NT2/D1 (cell line): Measurements from ENCODE around the gene RIBC1.
A peak's percentile ranks its signal among the peaks of the same experiment; 100 is the strongest.

Source experiments
- DNase-seq: peaks from one replicate; pipeline ENCODE4 v3.0.0-alpha.2; 2011; ENCODE audit warnings: low read depth, low spot score
- H3K27me3 ChIP-seq: 2 replicates; pipeline ENCODE4 v1.6.0; 2011; ENCODE audit warnings: mild to moderate bottlenecking; ENCODE audit not compliant: insufficient read length, insufficient read depth
- H3K36me3 ChIP-seq: 2 replicates; pipeline ENCODE4 v1.6.1; 2011; ENCODE audit warnings: mild to moderate bottlenecking, low read length, mixed read lengths; ENCODE audit not compliant: insufficient read depth, insufficient read length
- H3K4me1 ChIP-seq: 2 replicates; pipeline ENCODE4 v1.5.1; 2011; ENCODE audit not compliant: insufficient read depth, insufficient read length
- H3K4me3 ChIP-seq: 2 replicates; pipeline ENCODE4 v1.5.1; 2011; ENCODE audit warnings: low read depth; ENCODE audit not compliant: insufficient read length
- H3K9ac ChIP-seq: 2 replicates; pipeline ENCODE4 v1.6.0; 2011; ENCODE audit warnings: low read depth; ENCODE audit not compliant: insufficient read length
- H3K9me3 ChIP-seq: 2 replicates; pipeline ENCODE4 v1.5.1; 2011; ENCODE audit warnings: mild to moderate bottlenecking, low read length; ENCODE audit not compliant: insufficient read depth
- SUZ12 ChIP-seq: IDR thresholded peaks from 2 replicates; pipeline ENCODE4 v1.6.1; 2011; ENCODE audit not compliant: insufficient read length, insufficient read depth; ENCODE audit errors: extremely low read depth
- YY1 ChIP-seq: IDR thresholded peaks from 2 replicates; pipeline ENCODE4 v1.6.1; 2011; ENCODE audit not compliant: insufficient read length, insufficient read depth
- ZNF274 ChIP-seq: IDR thresholded peaks from 2 replicates; pipeline ENCODE4 v1.6.1; 2011; ENCODE audit warnings: mild to moderate bottlenecking, low read depth, low read length

Gene RIBC1

GRCh38 chrX:53471346-53471745 is 48.7 kb downstream of the RIBC1 start:
- DNase-seq = no peak
- Histone ChIP-seq H3K9ac (no peak overlapping the region), H3K27me3 (no peaks in the 10 kb centered on the region), H3K9me3 (no peaks in the 10 kb centered on the region), H3K4me1 (peaks cover 3% of the 10 kb centered on the region), H3K36me3 (no peaks in the 10 kb centered on the region), H3K4me3 (no peak overlapping the region)
- TF ChIP-seq YY1 (no peak), SUZ12 (no peak), ZNF274 (no peak)

GRCh38 chrX:53474707-53475106 is 52.0 kb downstream of the RIBC1 start:
- Histone ChIP-seq H3K4me3 (no peak overlapping the region), H3K9me3 (no peaks in the 10 kb centered on the region), H3K4me1 (peaks cover 3% of the 10 kb centered on the region), H3K36me3 (no peaks in the 10 kb centered on the region), H3K27me3 (no peaks in the 10 kb centered on the region), H3K9ac (no peak overlapping the region)
- DNase-seq = no peak
- TF ChIP-seq YY1 (no peak), ZNF274 (no peak), SUZ12 (no peak)

- Histone ChIP-seq H3K4me3 (no peak overlapping the region), H3K4me1 (peaks cover 6% of the 10 kb centered on the region), H3K9ac (no peak overlapping the region), H3K9me3 (no peaks in the 10 kb centered on the region), H3K27me3 (no peaks in the 10 kb centered on the region), H3K36me3 (no peaks in the 10 kb centered on the region)
- DNase-seq = no peak
- no peak for TF ChIP-seq ZNF274
- no peak for TF ChIP-seq SUZ12
- TF ChIP-seq YY1 = no peak
Observed at GRCh38 chrX:53476371-53476770, 53.7 kb downstream of the RIBC1 start.

GRCh38 chrX:53479301-53479700 is 56.6 kb downstream of the RIBC1 start:
- no peaks in the 10 kb centered on the region for H3K36me3 ChIP-seq
- no peak overlapping the region for H3K9ac ChIP-seq
- no peaks in the 10 kb centered on the region for H3K27me3 ChIP-seq
- H3K4me3 ChIP-seq = no peak overlapping the region
- peak; percentile 49 for DNase-seq
- H3K4me1 ChIP-seq = peaks cover 8% of the 10 kb centered on the region
- H3K9me3 ChIP-seq = no peaks in the 10 kb centered on the region
- TF ChIP-seq YY1 (no peak), ZNF274 (no peak), SUZ12 (no peak)
